COLO668 (cell line): ENCODE results near the gene NFATC1.

Experiments
- DNase-seq: peaks from one replicate; lab custom pipeline; 2025; ENCODE audit not compliant: unreplicated experiment; lab: John Stamatoyannopoulos, UW

Gene NFATC1

DNA sequence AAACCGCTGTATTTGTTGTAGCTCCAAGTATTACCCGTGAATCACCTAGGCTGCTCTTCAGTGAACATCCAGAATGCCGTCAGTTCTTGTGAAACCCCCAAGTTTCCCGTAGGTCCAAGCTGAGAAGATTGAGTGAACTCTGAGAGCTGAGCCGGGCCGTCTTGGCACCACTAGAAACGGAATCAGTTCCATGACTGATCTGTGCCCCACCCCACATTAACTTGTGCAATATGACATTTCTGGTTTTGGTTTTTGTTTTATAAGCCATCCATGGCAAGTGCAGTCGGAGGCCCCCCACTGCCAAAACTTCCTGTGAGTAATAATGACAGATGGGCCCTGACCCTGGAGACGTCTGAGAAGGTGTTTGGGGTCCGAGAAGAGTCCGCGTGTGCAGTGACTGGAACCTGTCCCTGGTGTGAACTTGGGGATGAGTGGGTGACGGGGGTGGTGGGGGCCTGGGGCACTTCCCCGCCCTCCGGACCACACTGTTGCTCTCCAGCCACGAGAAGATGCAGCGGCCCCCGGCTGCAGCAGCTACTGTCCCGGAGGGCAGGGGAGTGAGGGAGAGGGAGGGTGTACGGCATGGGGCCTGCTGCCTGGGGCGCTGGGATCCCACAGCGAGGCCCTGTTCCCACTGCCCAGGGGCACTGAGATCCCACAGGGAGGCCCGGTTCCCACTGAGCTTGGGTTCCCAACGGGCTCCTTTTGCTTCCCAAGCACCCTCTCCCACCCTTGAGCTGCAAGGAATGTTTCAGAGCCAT lies 26.5 kb downstream of the NFATC1 start:
- DNase-seq, result no peak

DNA sequence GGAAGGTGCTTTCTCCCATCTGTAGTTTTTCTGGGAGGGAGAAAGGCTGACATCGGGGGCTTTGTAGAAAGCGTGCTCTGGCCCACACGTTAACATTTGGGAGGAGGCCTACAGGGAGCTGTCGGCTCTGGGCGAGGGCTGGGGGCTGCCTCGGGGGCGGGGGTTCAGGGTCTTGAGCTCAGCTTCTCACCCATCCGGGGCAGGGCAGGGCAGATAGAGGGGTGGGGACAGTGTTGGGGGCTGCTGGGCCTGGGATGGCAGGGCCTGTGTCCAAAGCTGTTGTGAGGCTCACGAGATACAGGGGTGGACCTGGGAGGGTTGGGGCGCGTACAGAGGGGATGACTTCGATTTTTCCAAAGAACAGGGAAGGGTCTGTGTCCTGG lies 27.0 kb downstream of the NFATC1 start:
- DNase-seq, result no peak

DNA sequence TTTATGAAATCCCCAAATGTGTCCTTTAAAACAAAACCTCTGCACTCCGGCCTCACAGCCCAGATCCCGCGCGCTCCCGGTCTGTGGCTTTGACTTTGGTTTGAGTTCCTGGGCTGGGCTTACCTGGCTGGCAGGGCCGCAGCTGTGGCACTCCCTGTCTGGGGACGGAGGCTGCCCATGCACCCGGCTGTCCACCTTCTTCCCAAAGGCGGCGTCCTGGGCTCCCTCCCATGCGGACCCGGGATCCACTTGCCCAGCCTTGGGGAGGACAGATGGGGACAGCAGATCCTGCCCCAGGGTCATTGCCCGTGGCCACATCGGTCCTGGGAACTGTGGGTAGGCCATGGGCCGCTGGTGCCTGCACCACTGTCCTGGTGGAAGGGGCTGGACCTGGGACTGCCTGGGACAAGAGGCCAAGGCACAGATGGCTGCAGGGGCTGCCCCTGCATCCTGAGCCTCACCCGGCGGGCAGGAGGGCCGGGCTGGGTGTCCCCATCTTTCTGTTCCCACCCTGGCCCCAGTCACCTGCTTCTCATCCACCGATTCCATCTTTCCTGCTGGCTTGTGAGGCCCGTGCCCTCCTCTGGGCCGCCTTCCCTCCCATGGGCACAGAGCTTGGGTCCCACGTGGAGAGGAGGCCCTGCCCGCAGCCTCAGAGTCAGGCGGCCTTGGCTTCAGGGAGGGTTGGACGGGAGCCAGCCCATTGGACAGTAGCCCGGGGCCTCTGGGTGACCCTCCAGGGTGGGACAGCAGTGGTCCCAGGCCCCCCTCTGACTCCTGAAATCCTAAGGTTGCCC lies 27.7 kb downstream of the NFATC1 start:
- DNase-seq, result no peak

DNA sequence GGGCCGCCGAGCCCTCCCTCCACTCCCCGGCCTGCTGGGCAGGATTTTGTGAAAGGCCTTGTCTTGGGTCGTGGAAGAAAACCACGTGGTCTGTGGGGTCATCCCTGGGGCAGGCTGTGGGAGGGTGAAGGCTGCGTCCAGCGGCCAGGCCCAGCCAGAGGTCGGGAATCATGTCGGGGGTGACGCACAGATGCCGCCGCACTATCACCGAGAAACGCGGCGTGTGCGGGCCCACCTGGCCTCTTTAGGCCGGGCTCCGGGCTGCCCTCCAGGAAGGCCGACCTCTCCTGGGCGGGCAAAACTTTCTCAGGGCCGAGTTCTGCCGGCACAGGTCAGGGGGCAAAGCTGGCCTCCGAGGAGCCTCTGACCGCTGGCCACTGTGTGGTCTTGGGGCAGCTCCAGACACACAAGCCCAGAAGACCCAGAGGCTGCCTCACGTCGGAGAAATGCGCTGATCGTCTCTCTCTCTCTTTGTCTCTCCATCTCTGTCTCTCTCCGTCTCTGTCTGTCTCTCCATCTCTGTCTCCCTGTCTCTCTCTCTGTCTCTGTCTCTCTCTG lies 28.4 kb downstream of the NFATC1 start:
- no peak for DNase-seq

DNA sequence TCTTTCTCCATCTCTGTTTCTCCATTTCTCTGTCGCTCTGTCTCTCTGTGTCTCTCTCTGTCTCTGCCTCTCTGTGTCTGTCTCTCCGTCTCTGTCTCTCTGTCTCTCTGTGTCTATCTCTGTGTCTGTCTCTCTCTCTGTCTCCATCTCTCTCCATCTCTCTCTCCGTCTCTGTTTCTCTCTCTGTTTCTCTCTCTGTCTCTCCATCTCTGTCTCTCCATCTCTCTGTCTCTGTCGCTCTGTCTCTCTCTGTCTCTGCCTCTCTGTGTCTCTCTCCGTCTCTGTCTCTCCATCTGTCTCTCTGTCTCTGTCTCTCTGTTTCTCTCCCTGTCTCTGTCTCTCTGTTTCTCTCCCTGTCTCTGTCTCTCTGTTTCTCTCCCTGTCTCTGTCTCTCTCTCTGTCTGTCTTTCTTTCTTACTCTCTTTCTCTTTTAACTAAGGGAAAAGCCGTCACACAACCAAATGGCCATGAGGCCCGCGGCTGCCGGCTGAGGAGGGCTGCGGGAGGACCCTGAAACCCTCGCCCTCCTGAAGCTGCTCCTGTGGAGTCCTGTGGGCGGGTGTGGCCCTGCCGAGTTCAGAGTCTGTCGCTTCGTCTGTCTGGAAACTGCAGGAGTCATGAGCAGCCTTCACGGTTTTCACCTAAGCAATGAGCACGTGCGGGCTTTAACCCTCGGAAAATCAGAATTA lies 29.3 kb downstream of the NFATC1 start:
- no peak for DNase-seq

DNA sequence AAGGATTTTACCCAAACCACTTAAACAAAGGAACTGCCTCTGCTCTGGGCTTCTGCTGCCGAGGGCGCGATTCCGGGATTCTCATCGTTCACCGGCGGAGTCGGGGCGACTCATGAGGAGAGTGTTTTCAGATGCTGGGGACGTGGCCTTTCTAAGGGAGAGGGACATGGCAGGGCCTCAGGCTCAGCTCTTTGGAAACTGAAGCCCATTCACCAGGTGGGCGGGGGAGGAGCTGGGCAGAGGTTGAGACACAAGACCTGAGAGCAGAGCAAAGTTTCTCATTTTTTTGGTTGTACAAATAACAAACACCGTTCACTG lies 29.8 kb downstream of the NFATC1 start:
- no peak for DNase-seq

DNA sequence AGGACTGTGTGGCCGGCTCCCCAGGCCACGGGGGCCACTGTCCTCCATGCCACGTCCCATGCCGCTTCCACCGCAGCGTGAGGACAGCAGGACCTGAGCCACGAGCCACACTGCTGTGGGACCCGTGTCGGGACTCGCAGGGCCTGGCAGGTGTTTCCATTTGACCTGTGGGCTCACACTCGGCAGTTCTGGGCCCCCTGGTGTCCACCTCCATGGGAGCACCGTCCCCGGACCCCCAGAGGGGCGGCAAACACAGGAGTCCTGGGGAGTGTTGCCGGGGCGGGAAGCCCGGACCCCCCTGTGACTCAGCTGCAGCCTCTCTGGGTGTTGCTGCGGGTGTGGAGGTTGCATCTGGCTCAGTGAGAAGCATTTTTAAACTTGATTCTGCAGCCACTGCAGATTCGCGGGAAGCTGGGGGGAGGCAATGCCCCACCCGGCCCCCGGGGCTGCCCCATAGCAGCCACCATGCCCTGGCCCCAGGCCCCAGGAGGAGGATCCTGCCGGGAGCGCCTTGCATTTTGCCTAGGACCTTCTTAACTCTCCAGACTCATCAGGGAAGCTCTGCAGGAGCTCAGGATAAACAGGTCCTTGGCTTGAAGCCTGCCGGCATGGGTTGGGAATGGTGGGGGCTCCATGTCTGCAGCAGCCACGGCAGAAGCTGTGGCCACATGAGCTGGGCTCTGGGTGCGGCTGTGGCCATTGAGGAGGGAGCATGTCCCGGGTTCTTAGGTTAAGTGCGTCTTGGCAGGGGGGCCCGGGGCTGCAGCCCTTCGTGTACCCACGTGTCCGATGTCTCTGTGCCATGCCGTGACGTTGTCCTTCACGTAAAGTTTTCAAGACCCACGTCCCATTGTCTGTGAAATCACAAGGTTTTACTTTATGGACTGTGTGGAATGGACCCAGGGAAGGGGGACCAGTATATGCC lies 30.9 kb downstream of the NFATC1 start:
- DNase-seq, result no peak

DNA sequence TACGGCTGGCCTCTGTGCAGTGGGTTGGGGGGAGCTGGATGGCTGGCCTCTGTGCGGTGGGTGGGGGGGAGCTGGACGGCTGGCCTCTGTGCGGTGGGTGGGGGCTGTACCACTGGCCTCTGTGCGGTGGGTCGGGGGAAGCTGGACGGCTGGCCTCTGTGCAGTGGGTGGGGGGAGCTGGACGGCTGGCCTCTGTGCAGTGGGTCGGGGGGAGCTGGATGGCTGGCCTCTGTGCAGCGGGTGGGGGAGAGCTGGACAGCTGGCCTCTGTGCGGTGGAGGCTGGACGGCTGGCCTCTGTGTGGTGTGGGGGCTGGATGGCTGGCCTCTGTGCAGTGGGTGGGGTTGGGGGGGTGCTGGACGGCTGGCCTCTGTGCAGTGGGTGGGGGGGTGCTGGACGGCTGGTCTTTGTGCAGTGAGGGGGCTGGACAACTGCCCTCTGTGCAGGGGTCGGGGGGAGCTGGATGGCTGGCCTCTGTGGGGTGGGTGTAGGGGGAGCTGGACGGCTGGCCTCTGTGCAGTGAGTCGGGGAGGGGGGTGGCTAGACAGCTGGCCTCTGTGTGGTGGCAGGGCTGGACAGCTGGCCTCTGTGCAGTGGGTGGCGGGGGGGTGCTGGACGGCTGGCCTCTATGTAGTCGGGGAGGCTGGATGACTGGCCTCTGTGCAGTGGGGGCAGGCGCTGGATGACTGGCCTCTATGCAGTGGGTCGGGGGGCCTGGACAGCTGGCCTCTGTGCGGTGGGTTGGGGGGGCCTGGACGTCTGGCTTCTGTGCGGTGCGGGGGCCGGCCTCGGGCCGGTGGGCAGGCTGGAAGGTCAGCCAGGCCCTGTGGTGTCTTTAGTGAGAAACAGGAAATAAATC lies 31.9 kb downstream of the NFATC1 start:
- DNase-seq, result no peak

DNA sequence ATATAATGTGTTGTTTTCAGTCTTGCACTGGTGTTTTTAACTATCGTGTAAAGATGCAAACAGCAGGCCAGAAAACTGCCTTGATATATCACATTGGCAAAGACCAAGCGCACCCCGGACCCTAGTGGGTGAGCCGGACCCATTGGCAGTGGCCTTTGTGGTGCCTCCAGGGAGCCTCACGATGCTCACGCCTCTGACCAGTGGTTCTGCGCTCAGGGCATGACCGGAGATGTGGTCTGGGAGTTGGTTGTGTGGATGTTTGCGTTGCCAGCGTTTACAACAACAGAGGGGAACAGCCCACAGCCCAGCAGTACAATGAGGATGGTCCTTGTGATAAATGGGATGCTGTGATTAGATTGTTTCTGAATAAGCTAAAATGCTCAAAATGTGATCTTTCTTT lies 32.6 kb downstream of the NFATC1 start:
- no peak for DNase-seq

DNA sequence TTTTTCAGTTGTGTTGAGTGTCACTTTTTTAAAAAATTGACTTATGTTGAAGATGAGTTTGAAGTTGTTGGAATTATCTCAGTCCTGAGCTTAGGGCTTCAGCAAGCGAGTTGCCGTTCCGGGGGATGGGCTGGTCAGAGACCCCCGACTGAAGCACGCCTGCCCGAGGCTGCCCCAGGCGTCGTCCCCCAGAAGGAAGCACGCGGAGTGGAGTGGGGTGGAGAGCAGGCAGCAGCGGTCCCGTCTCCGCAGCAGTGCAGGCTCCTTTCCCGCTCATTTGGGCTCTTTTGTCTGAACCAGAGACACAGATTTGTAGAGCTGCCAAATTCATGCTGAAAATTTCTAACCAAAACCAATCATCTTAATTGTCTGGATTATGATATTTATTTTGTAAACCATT lies 33.7 kb downstream of the NFATC1 start:
- no peak for DNase-seq

DNA sequence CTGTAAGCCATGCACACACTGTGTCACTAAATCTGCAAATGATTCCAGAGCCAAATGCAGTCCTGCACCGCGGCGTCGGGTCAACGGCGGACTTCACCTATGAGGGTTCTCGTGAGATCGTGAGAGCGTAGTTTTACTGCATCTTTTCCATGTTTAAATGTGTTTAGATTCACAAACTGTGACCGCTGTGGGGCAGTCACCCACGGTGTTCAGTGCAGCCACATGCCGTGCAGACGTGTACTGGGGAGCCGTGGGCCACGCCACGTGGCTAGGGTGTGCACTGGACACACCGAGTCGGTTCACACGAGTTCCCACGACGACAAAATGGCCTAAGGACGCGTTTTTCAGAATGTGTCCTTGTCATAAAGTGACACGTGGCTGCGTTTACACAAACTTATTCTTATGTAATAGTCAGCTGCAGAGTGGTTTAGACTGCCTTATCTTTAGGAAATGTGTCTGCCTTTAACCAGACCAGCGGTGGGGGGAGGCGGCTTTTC lies 34.1 kb downstream of the NFATC1 start:
- DNase-seq, result no peak

DNA sequence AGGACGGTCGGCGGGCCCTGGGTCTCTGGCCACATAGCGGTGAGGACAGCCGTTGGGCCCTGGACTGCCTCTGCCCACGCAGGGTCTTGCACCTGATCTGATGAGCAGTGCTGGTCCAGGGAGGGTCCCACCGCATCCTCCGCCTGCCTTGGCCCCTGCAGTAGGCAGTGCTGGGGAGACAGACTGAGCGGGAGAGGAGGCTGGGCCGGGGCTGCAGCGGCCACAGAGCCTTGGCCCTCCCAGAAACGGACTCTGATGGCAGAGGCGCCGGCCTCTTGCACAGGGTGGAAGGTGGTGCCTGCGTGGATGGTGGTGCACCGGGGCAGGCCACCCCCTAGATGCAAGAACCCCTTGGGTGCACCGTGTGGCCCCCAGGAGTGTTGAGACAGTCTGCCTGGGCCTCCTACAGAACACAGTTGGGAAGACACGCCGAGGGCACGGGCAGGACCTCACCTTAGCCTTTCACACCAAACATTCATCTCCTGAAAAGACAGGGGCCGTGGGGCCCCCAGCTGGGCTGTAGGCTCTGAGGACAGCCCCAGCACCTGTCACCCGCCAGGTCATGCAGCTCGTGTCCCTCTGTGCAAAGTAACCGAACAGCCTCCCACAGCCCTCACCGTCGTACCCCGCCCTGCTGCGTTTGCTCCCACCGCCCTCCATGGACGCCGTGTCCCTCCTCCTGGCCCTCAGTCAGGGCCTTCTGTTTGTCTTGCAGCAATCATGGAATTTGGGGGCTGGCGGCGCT lies 36.8 kb downstream of the NFATC1 start:
- DNase-seq, result no peak

DNA sequence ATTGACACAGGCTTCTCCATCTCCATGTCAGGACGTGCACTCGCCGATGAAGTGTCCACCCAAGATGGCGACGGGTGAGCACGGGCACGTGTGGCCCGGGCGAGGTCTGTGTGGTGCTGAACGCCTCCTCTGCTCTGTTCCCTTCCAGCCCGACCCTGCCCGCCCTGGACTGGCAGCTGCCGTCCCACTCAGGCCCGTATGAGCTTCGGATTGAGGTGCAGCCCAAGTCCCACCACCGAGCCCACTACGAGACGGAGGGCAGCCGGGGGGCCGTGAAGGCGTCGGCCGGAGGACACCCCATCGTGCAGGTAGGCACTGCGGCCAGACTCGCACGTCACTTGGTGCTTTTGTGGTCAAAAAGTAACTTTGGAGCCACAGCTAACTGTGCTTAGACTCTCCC lies 37.7 kb downstream of the NFATC1 start:
- DNase-seq, result no peak

DNA sequence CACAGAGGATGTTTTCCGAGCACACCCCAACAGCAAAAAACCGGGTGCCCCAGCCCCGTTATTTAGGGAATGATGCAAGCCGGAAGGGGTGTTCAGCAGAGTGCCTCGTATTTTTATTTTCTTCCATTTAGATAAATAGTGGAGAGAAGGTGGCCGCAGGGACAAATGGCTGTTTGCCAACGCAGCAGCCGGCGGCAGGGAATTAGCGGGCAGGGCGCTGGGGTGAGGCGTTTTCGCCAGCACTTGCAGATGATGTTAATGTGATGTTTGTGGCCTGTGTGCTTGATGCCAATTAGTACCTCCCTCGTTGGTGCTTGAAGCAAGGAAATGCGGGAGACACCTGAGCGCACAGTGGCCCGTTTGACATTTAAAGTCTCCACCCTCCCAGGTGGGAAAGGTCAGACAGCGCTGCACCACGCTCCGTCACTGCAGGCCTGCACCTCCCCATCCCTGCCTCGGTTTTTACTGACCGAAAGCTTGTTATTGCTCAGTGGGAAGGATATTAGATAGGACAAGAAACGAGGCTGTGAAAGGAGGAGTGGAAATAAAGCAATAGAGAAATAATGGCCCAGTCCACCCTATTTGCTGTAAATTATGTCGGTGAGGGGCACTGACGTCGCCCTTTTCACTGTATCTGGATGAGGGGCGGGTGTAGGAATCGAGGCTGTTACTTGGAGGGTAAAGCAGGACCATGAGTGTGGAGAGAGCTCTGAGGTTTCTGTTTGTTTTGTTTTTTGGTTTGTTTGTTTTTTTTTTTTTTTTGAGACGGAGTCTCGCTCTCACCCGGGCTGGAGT lies 39.1 kb downstream of the NFATC1 start:
- DNase-seq, result no peak

DNA sequence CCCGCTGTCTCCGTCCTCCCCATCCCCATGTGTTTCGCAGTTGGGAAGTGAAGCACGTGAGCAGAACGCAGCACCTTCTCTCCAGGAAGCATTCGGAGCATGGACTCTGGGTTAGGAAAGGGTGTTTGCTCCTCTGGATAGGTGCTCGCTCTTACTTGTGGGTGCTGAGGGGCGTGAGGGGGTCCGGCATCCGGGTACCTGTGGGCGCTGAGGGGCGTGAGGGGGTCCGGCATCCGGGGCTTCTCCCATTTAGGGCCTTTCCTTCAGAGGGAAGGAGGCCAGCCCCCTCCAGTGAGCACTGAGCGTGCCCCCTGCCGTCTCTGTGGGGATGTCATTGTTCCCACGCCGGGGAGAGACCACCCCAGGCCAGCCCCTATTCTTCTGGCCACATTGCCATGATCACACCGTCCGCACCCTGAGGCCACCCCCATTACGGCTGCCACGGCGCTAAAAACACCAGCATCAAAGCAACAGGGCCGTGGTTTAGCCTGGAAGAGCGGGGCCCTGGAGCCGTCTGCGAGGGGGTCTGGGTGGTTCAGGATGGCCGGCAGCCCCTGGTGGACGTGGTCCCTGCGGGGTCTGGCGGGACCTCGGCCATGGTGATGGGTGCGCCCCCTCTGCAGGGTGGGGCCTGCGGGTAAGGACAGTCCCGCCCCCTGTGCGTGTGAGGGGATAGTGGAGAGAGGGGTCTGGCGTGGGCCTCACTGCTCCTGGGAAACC lies 41.0 kb downstream of the NFATC1 start:
- DNase-seq, result no peak

DNA sequence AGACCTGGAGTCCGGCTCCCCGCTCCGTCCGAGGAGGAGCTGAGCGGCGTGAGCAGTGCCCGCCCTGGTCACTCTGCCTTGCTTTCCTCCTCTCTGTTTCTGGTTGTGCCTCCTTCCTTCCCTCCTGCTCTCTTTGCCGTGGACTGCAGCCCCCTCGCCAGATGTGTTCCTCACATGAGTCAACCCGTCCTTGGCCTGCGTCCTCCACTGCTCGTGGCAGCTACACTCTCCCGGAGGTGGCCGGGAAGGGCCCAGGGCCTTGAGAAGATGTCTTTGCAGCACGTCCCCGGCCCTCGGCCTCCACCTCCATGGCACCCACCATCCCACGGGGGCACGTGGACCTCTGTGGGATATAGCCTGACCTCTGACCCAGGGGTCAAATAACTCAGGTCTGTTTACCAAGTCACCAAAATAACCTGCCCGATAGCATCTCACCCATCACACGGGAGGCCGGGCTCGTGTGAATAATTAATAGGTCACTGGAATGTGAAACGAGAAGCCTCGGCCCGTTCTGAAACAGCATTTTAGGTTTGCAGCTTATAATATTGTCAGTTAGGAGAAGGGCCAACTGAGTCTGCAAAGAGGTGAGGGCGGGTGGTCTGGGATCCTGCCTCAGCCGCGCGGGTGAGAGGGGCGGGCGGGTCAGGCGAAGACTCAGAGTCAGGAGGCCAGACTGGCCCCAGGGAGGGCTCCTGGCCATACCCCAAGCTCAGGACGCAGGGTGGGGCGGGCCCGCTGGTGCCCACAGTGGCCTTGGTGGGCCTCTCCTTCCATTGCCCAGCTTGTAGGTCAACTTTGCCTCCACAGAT lies 42.6 kb downstream of the NFATC1 start:
- DNase-seq, result no peak
